ENCODE measurements around the gene TMIE. TPM values are rescaled to one million over a fixed set of nuclear protein-coding genes. Genes with fewer than 3 reads are reported as not detected.
"Not testable (repeated sequence)": the region's sequence is repeated elsewhere in the genome, so short reads cannot be mapped to it uniquely, and the experiment has no call there.

Gene TMIE
- total and polyA plus RNA-seq, 2 of the 8 experiments (the other 6 are each of a cell fraction or from before 2014, with no cell fraction given) = 0.45 to 0.67 TPM

DNA sequence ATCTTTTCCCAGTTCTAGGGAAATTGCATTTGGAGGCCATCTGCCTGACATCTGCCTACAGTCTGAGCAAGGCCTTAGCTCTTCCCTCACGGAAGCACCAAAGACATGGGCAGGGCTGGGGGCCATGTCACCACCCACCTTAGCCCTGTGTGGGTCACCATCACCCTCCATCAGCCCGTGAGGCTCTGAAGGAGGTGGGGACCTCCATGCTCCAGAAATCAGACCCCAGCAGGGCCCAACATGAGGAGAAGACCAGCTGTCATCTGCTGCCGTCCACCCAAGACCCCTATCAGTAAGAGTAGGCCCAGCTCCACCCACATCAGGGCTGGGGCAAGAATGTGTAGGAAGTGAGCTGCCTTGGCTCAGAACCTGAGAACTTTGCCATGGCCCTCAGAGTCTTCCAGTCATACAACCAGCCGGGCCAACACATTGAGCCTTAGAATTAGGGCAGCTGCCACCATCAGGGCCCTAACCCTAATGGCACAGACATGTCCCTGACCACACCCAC is 1.9 kb downstream of the TMIE start (continued):
- no peak for TF ChIP-seq EZH2 (IDR thresholded peaks at IDR 0.05; ENCODE audit: low read depth, low read length, severe bottlenecking)
- no peak for TF ChIP-seq MAX (IDR thresholded peaks at IDR 0.05)
- TF ChIP-seq TBP (IDR thresholded peaks at IDR 0.05; ENCODE audit: low read depth, low read length) = no peak
- TF ChIP-seq SP4 (IDR thresholded peaks at IDR 0.05; ENCODE audit: low read length) = no peak

DNA sequence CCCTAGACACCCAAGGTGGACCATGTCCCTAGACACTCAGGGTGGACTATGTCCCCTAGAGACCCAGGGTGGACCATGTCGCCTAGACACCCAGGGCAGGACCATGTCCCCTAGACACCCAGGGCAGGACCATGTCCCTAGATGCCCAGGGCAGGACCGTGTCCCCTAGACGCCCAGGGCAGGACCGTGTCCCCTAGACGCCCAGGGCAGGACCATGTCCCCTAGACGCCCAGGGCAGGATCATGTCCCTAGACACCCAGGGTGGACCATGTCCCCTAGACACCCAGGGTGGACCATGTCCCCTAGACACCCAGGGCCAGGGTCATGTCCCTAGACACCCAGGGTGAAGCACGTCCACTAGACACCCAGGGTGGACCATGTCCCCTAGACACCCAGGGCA is 3.2 kb downstream of the TMIE start:
- H4K8ac ChIP-seq (ENCODE audit: extremely low read depth, insufficient read depth, low read length); H4K20me1 ChIP-seq (replicated peaks in 1 of 2; ENCODE audit: control insufficient read depth in 1 of 2, insufficient read depth in 2 of 2, low read length in 2 of 2); FAIRE-seq; H3K14ac ChIP-seq (ENCODE audit: insufficient read length); H3K27ac ChIP-seq (ENCODE audit: low read depth, low read length); H2BK15ac ChIP-seq (ENCODE audit: low read length); H2BK20ac ChIP-seq (ENCODE audit: low read length); H3K9me3 ChIP-seq (ENCODE audit: insufficient read depth in 2 of 2, low read depth in 1 of 2, low read length in 1 of 2); H3K23me2 ChIP-seq (ENCODE audit: low read depth, low read length); H2BK120ac ChIP-seq (replicated peaks; ENCODE audit: low read depth, low read length); H3K79me2 ChIP-seq (ENCODE audit: control insufficient read depth in 1 of 2, insufficient read depth in 2 of 2, low read length in 2 of 2); POLR2A ChIA-PET (ENCODE audit: partially characterized antibody); H2BK5ac ChIP-seq (ENCODE audit: low read depth, low read length); H3K4me1 ChIP-seq (replicated peaks in 1 of 4; ENCODE audit: control insufficient read depth in 3 of 4, insufficient read depth in 4 of 4, low read length in 3 of 4); H3K4ac ChIP-seq (replicated peaks; ENCODE audit: insufficient read length, low read depth, low read length); H3K23ac ChIP-seq (ENCODE audit: insufficient read length); H2AFZ ChIP-seq (ENCODE audit: low read length); H3K18ac ChIP-seq (ENCODE audit: extremely low read depth, low read length); DNase-seq (ENCODE audit: low read depth in 1 of 2, low spot score in 2 of 2); H4K91ac ChIP-seq (replicated peaks; ENCODE audit: insufficient read length, low read length); H3K4me3 ChIP-seq (ENCODE audit: extremely low read depth in 1 of 4, insufficient read depth in 2 of 4, low read depth in 3 of 4, low read length in 4 of 4); H2BK12ac ChIP-seq (ENCODE audit: low read depth, low read length); H3K36me3 ChIP-seq (ENCODE audit: control insufficient read depth in 2 of 4, insufficient read depth in 4 of 4, low read length in 3 of 4); H2AK5ac ChIP-seq (ENCODE audit: low read depth, low read length); H3K79me1 ChIP-seq (ENCODE audit: low read depth, low read length); H3K9ac ChIP-seq (replicated peaks in 1 of 4; ENCODE audit: extremely low read depth in 1 of 4, low read depth in 3 of 4, low read length in 3 of 4); H3K4me2 ChIP-seq (ENCODE audit: insufficient read depth in 1 of 2, low read depth in 2 of 2, low read length in 2 of 2); H4K5ac ChIP-seq (ENCODE audit: insufficient read length, low read depth, low read length); H3K56ac ChIP-seq (replicated peaks; ENCODE audit: insufficient read length, low read depth, low read length): not testable (repeated sequence)
- 63% methylated on average over 7 of the region's 7 CpGs; no CpG with 5 or more reads in 1 of the 2 experiments for WGBS, 2 experiments (ENCODE audit: extremely low coverage in 1 of 2, insufficient coverage in 1 of 2, insufficient read length in 1 of 2, insufficient replicate concordance in 2 of 2, low coverage in 1 of 2, low lambda C conversion rate in 2 of 2, missing lambda C conversion rate in 1 of 2)
- CTCF ChIA-PET (ENCODE audit: partially characterized antibody) = interaction anchor here (0.7 to 2.4 kb wide), 4 partner anchors 14 to 210 kb away, joined by 3 to 13 read pairs (median 3); partner anchors contain the start of gene PRSS50
- H3K27me3 ChIP-seq (replicated peaks in 1 of 4; ENCODE audit: control insufficient read depth in 3 of 4, extremely low read depth in 1 of 4, insufficient read depth in 3 of 4, low read length in 3 of 4) = peaks cover 2 to 24% (median 20%) of the 10 kb centered on the region in 4 experiments; a peak in 6 of 7 replicates
